Glomerular endothelial cell (primary cell): Measurements from ENCODE around the gene ANKRD42. TPM values are rescaled to one million over a fixed set of nuclear protein-coding genes. Genes with fewer than 3 reads are reported as not detected.

Experiments used
- DNase-seq: peaks from one replicate; pipeline ENCODE4 v3.0.0-alpha.2; 2011; ENCODE audit warnings: low read depth, low spot score; ENCODE audit errors: extremely low read depth
- total RNA-seq: library from RNA; depleted of rRNA; stranded (reverse); fragments of >200 nt; gene quantifications from 2 replicates; pipeline ENCODE4 v1.2.3, GENCODE V29; 2015

Gene ANKRD42
- 3.3 and 7.5 TPM in 2 replicates for total RNA-seq

- peak; percentile 84 for DNase-seq
Measured at GRCh38 chr11:83193315-83194280, at the start of gene ANKRD42. Gene ANKRD42 (plus strand): TSS chr11:83193712. CDS start chr11:83194671, 959 bp downstream.

GRCh38 chr11:83147895-83148294 lies 45.6 kb upstream of the ANKRD42 start:
- DNase-seq = no peak

GRCh38 chr11:83150450-83150849 lies 43.1 kb upstream of the ANKRD42 start:
- DNase-seq = no peak

GRCh38 chr11:83151274-83151977 lies 42.1 kb upstream of the ANKRD42 start:
- DNase-seq = no peak

GRCh38 chr11:83152264-83152663 lies 41.2 kb upstream of the ANKRD42 start:
- no peak for DNase-seq

GRCh38 chr11:83153764-83154163 lies 39.7 kb upstream of the ANKRD42 start:
- DNase-seq = no peak

GRCh38 chr11:83156144-83156995 lies 37.1 kb upstream of the ANKRD42 start:
- DNase-seq = peak; percentile 99

GRCh38 chr11:83156996-83157593 lies 36.4 kb upstream of the ANKRD42 start, which contains the start of gene PCF11:
Gene PCF11 (plus strand): TSS chr11:83157131. CDS start chr11:83157440, 309 bp downstream.
- no peak for DNase-seq

GRCh38 chr11:83157594-83158356 lies 35.7 kb upstream of the ANKRD42 start:
- no peak for DNase-seq

- no peak for DNase-seq
Measured at GRCh38 chr11:83158357-83158786, 35.1 kb upstream of the ANKRD42 start.

- DNase-seq = no peak
Measured at GRCh38 chr11:83158965-83159901, 34.3 kb upstream of the ANKRD42 start.

- no peak for DNase-seq
Measured at GRCh38 chr11:83159902-83160865, 33.3 kb upstream of the ANKRD42 start.

GRCh38 chr11:83161610-83162199 lies 31.8 kb upstream of the ANKRD42 start:
- DNase-seq = no peak

GRCh38 chr11:83162377-83162776 lies 31.1 kb upstream of the ANKRD42 start:
- DNase-seq = no peak

- no peak for DNase-seq
Measured at GRCh38 chr11:83166193-83166866, 27.2 kb upstream of the ANKRD42 start.

- DNase-seq = no peak
Measured at GRCh38 chr11:83168756-83169155, 24.8 kb upstream of the ANKRD42 start.
